Measurements from ENCODE around the gene TASP1.
"Not testable (repeated sequence)": the region's sequence is repeated elsewhere in the genome, so short reads cannot be mapped to it uniquely, and the experiment has no call there.

Gene TASP1

GRCh38 chr20:13638496-13639149, at the start of gene TASP1:
Gene TASP1 (minus strand): TSS chr20:13638932. CDS start chr20:13630078, 8,854 bp downstream.
- DNase-seq (ENCODE audit: low read depth) = peak; percentile 94

DNA sequence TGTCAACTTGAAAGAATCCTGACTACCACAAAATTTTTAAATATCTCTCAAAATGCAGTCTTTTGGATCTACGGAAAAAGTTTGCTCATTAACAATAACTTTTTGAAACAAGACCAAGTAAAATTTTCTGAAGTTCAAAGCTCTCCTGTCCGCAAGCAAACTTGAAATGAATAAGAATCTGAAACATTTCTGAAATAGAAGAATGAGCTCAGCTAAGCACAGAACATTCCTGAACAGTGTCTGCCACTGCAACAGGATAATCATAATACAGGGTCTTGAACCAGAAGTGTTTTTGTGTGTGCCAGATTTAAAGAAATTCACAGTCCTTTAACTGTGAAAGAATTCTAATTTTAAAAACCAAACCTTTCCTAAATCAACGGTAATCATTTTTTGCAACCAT, 49.1 kb upstream of the TASP1 start:
- DNase-seq (ENCODE audit: low read depth) = no peak

DNA sequence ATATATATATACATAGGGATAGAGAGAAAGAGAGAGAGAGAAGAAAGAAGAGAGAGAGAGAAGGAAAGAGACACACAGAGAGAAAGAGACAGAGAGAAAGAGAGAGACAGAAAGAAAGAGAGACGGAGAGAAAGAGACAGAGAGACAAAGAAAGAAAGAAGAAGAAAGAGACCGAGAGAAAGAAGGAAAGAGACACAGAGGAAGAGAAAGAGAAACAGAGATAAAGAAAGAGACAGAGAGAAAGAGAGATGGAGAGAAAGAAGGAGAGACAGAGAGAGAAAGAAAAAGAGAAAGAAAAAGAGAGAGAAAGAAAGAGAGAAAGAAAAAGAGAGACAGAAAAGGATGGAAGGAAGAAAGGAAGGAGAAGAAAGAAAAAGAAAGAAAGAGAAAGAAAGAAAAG, 46.9 kb upstream of the TASP1 start:
- DNase-seq (ENCODE audit: low read depth) = no peak

GRCh38 chr20:13684566-13685222, 46.0 kb upstream of the TASP1 start:
- DNase-seq (ENCODE audit: low read depth) = no peak

GRCh38 chr20:13683833-13684232, 45.1 kb upstream of the TASP1 start:
- DNase-seq (ENCODE audit: low read depth) = no peak

DNA sequence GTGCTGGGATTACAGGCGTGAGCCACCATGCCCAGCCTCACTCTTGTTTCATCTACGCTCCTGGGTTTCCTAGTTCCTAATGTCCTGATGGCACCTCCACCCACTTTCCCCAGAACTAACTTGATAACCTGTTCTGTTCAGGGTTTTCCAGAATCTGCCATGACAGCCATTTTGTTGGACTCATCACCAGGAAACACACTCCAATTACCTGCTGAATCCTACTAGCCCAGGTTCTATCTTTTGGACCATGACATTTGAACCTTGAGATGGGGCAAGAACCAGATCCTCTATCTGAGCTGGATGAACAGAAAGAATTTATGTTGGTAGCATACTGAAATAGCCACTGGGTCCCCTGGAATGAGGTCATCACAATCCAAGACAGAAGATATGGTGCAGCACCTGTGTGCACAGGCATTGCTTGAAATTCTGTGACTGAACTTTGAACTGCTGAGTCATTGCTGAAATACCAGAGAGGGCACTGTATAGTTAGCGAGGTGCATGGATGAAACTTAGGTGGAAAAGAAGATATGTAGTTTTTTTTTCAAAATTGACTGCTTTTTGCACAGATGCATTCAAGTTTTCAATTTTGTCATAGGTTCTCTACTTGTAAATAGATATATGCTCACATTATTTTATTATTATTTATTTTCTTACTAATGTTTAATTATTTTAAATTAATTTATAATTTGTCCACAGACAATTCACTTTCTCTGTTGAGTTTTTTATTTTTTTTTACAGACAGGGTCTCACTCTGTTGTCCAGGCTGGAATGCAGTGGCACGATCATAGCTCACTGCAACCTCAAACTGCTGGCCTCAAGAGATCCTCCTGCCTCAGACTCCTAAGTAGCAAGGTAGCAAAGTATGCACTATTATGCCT, 42.8 kb upstream of the TASP1 start:
- no peak for DNase-seq (ENCODE audit: low read depth)

- no peak for DNase-seq (ENCODE audit: low read depth)
Measured at GRCh38 chr20:13678944-13679343, 40.2 kb upstream of the TASP1 start.

DNA sequence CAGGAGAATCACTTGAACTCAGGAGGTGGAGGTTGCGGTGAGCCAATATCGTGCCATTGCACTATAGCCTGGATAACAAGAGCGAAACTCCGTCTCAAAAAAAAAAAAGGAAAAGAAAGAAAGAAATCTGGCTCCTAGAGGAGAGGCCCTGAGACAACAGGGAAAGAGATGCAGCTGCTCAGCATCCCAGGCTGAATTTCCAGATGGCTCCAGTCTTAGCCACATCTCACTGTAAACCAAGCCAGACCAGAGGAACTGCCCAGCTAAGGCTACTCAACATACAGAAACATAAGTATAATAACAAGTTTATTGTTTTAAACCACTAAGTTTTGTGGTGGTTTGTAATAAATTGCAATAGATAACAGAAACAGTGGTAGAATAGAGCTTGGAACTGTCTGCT, 38.5 kb upstream of the TASP1 start:
- no peak for DNase-seq (ENCODE audit: low read depth)

GRCh38 chr20:13676682-13677081, 38.0 kb upstream of the TASP1 start:
- no peak for DNase-seq (ENCODE audit: low read depth)

- no peak for DNase-seq (ENCODE audit: low read depth)
Measured at GRCh38 chr20:13672690-13673089, 34.0 kb upstream of the TASP1 start.

- DNase-seq (ENCODE audit: low read depth) = no peak
Measured at GRCh38 chr20:13671916-13672378, 33.2 kb upstream of the TASP1 start.

DNA sequence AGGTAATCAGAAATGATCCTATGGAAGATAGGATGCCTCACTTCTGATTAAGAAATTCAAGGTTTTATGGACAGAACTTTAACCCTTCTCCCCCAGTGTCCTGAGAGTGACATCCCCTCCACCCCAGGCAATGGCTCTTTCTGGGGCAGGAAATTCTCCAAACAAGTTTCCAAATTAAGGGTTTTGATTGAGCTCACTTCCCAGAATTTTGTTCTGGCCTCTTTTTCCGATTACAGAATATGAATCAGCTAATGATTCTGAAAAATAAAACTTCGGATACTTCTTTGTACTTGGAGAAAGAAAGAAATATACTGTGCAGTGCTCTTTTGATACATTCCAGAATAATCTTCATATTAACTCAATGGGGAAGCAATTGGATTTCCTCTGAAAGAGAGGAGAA, 32.8 kb upstream of the TASP1 start:
- no peak for DNase-seq (ENCODE audit: low read depth)

GRCh38 chr20:13670160-13670559, 31.4 kb upstream of the TASP1 start:
- DNase-seq (ENCODE audit: low read depth) = no peak

DNA sequence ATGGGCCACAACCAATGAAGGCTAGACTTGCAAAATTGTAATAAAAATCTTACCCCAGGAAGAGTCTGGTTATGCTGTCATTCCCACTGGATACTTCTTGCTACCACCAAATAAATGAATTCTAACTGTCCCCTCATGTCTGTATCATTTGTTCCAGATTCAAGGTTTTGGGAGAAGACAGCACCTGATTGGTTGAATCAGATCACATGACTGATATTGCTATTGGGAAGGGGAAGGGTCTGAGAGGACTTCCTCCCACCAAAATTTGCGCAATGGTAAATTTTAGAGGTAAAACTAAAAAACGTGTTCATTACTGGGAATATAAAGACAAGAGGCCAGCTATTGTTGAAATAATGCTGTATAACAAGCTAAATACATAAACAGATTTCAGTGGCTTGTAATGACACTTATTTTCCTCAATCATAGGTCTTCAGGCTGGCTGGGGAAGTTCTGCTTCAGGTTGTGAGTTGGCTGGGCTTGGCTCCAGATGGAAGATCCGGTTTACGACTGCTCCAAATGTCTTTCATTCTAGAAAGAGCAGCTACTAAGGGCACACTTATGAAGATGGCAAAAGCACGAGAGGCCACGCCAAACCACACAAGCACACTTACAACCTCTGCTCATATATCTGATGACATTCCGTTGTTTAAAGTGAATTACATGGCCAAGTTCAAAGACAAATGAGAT, 27.1 kb upstream of the TASP1 start:
- DNase-seq (ENCODE audit: low read depth) = no peak

DNA sequence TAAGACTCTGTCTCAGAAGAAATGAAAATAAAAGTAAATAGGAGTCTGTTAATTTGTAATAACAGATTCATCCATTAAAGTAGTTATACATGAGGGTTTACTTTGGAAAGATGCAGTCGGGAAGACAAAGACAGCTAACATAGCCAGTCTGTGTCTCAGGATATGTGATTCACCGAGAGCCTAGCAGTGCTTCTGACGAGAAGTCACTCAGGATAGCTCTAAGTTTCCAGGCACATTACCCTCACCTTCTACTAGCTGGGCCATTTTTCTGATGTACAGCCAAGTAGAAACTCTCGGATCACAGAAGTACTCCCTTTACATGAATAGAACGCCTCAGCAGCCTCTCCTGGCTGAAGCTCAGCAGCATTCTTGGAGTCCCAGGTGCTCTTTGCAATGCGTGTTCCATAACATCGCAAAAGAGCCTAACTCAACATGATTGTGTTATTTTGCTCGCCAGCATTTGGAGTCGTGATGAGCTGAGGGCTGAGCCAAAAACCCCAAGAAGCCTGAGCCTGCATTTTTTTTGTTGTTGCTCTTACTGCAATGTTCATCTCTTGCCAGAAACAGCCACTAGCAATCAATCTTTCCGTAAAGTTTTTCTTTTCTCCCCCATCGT, 22.4 kb upstream of the TASP1 start:
- no peak for DNase-seq (ENCODE audit: low read depth)

DNA sequence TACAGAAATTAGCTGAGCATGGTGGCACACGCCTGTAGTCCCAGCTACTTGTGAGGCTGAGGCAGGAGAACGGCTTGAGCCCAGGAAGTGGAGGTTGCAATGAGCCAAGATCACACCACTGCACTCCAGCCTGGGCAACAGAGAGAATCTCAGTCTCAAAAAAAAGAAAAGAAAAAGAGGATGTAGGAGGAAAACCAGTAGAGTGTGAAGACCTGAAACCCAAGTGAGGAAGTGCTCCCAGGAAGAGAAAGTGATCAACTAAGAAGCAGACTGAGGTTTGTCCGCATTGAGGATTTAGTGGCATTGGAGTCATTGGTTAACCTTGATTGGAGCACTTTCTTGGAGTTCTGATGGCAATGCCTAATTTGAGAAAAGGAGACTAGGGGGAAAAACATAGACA, 20.6 kb upstream of the TASP1 start:
- no peak for DNase-seq (ENCODE audit: low read depth)

DNA sequence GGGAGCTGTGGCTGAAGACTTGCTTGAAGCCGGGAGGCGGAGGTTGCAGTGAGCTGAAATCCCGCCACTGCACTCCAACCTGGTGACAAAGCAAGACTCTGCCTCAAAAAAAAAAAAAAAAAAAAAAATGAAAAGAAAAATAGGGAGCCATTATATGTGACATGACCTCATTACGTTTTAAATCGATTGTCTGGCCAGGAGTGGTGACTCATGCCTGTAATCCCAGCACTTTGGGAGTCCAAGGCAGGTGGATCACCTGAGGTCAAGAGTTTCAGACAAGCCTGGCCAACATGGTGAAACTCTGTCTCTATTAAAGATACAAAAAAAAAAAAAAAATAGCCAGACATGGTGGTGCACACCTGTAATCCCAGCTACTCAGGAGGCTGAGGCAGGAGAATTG, 19.3 kb upstream of the TASP1 start:
- not testable (repeated sequence) for DNase-seq (ENCODE audit: low read depth)

DNA sequence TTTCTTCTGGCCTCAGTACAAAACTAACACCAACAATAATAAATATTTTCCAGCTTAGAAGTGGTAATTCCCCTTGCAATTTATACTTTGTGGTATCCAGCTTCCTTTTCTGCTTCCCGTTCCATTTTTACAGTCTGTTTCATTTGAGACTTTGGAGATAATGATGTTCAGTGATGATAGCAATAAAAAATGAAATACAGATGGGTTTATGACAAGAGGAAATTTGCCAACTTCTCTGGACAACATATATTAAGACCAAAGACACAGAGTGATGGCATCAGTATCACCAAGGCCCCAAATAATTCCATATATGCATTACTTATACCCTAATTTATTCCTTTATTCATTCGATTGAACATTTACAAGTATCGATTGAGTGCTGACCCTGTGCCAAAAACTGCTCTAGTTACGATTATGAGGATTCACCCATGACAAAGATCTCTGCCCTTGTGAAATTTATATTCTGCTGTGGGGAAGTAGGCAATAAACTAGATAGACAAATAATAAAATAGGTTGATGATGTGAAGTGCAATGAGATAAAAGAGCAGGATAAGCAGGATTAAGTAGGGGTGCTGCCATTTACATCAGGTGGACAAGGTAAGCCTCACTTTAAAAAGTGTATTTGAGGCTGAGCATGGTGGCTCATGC, 18.1 kb upstream of the TASP1 start:
- no peak for DNase-seq (ENCODE audit: low read depth)

GRCh38 chr20:13654463-13655023, 15.8 kb upstream of the TASP1 start:
- DNase-seq (ENCODE audit: low read depth) = no peak

DNA sequence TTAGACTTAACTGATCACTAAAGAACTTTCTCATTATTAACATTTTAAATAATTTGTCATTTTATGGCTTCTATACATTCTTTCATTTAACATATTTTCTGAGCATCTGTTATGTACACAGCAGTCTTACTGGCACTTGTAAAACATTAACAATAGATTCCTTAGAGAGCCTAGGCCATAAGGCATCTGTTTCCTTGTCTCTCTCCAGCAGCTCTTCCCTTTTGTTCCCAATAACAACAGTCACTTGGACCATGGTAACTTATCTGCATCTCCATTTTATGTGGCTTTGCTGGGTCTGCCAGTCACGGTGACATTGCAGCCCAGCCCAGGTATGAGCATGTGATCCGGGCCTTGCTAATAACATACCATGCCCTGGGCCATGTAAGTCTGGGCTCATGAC, 11.7 kb upstream of the TASP1 start:
- no peak for DNase-seq (ENCODE audit: low read depth)
